Stimulated activated CD8-positive, alpha-beta memory T cell treated with anti-CD3 and anti-CD28 coated beads, Interleukin-4, amount 100 ng/mL, for 1 hour (primary cell): ENCODE results near the gene PCDHAC1.
"Not testable (repeated sequence)": the region's sequence is repeated elsewhere in the genome, so short reads cannot be mapped to it uniquely, and the experiment has no call there.

Experiments used
- DNase-seq, 2 donors: peaks; one replicate each; pipeline ENCODE4 v3.0.0-alpha.2; 2020; ENCODE audit warnings: low read depth in 2 of 2, low spot score in 1 of 2

The PCDHAC1 gene, protein sequence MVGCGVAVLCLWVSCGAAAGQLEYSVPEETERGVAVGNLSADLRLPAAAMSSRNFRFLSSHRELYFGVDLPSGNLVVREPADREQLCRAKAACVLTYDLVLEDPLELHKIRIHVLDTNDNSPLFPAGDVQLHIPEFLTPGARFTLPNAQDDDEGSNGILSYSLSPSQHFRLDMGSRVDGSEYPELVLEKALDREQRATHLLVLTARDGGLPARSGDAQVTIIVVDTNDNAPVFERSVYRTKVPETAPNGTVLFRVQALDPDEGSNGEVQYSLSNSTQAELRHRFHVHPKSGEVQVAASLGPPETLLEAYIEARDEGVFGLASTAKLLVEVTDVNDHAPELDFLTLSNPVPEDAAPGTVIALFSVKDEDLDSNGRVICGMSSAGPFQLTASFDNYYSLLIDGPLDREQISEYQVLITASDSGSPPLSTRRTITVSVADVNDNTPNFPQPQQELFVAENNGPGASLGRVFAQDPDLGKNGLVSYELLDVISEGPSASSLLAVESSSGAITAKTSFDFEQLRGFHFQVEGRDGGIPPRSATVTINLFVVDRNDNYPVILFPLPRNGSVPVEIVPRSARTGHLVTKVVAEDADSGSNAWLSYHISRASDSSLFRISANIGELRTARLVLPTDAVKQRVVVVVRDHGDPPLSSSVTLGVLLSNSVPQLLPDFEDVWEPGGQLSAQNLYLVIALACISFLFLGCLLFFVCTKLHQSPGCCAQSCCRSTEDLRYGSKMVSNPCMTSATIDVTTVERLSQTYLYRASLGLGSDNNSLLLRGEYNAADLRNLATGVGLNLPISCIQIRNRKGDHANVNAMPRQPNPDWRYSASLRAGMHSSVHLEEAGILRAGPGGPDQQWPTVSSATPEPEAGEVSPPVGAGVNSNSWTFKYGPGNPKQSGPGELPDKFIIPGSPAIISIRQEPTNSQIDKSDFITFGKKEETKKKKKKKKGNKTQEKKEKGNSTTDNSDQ

DNA sequence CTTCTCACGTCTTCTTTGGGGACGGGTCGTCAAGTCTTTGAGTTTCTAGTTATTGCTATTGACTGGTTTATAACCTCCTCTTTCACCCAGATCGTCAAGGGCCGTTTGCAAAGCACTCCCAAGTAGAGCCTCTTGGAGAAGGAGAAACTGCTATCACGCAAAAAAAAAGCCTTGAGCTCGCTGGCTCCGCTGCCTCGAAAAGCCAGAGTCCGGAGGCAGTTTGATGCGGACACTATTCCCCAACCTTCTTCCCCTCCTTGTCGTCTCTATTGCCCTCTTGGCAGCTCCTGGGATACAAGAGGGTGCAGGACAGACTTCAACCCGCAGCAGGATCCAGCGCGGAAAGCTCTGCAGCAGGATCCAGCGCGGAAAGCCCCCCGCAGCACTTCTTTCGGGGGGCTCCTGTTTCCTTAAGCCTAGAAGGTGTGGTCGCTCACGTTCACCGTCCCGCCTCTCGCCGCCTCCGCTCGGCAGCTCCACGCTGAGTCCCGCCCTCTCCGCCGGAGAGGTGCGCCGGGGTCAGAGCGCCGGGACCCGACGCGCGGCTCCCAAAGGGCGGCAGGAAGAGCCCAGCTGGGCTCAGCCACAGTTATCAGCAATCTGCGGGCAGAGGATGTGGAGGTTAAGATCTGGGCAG is at the start of gene PCDHAC1:
TSS of gene PCDHAC1 (plus strand) at position 494 of the 637 bp plus-strand sequence. CDS start 594 bp downstream, outside the sequence.
- DNase-seq, result no peak

DNA sequence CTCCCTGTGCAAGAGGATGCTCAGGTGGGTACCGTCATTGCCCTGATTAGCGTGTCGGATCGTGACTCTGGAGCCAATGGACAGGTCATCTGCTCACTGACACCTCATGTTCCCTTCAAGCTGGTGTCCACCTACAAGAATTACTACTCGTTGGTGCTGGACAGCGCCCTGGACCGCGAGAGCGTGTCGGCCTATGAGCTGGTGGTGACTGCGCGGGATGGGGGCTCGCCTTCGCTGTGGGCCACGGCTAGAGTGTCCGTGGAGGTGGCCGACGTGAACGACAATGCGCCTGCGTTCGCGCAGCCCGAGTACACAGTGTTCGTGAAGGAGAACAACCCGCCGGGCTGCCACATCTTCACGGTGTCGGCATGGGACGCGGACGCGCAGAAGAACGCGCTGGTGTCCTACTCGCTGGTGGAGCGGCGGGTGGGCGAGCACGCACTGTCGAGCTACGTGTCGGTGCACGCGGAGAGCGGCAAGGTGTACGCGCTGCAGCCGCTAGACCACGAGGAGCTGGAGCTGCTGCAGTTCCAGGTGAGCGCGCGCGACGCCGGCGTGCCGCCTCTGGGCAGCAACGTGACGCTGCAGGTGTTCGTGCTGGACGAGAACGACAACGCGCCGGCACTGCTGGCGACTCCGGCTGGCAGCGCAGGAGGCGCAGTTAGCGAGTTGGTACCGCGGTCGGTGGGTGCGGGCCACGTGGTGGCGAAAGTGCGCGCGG is 49.4 kb upstream of the PCDHAC1 start:
- DNase-seq, result not testable (repeated sequence)

- DNase-seq, result no peak
Measured at GRCh38 chr5:140877262-140877581, 48.9 kb upstream of the PCDHAC1 start.

- no peak for DNase-seq
Measured at GRCh38 chr5:140881889-140882590, 44.1 kb upstream of the PCDHAC1 start, which contains the start of gene PCDHA13. TSS of gene PCDHA13 (plus strand) at chr5:140882124. CDS start at chr5:140882269, 145 bp downstream.

- no peak for DNase-seq
Measured at GRCh38 chr5:140882591-140882899, 43.6 kb upstream of the PCDHAC1 start.

DNA sequence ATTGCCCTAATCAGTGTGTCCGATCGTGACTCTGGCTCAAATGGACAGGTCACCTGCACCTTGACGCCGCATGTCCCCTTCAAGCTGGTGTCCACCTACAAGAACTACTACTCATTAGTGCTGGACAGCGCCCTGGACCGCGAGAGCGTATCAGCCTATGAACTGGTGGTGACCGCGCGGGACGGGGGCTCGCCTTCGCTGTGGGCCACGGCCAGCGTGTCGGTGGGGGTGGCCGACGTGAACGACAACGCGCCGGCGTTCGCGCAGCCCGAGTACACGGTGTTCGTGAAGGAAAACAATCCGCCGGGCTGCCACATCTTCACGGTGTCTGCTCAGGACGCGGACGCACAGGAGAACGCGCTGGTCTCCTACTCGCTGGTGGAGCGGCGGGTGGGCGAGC is 42.7 kb upstream of the PCDHAC1 start:
- no peak for DNase-seq

GRCh38 chr5:140883927-140884697 is 42.0 kb upstream of the PCDHAC1 start:
- no peak for DNase-seq

GRCh38 chr5:140916325-140916724 is 9.8 kb upstream of the PCDHAC1 start:
- DNase-seq, result no peak

DNA sequence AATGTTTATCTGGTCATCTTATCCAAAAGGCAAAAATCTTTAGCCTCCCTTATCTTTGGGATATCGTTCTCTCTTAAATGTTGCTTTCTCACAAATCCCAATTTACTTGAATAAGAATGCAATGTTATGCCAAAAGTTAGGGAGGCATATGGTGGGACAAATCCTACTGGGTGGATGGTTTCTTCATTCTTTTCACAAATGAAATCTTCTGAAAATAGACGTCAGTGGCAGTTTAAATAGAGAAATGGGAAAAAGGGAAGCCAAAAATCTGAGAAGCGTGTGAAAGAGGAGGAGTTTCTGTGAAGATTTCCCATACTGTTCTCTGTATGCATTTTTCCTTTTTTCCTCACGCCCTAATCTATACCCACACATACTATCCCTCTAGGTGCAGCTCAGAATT is 2.5 kb upstream of the PCDHAC1 start:
- no peak for DNase-seq

GRCh38 chr5:140926443-140927227 is 536 bp downstream of the PCDHAC1 start:
- DNase-seq, result no peak

- no peak for DNase-seq
Measured at GRCh38 chr5:140927228-140927573, 1.1 kb downstream of the PCDHAC1 start.

GRCh38 chr5:140934964-140935606 is 9.0 kb downstream of the PCDHAC1 start:
- DNase-seq, result no peak

DNA sequence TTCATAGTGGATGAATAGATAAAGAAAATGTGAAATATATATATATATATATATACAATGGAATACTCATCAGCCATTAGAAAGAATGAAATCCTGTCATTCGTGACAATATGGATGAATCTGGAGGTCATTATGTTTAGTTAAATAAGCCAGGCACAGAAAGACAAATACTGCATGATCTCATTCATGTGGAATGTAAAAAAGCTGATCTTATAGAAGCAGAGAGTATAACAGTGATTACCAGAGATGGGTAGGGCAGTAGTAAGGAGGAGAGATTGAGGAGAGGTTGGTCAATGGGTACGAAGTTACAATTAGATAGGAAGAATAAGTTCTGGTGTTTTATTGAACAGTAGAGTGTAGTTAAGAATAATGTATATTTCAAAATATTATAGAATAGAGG is 20.5 kb downstream of the PCDHAC1 start:
- no peak for DNase-seq

GRCh38 chr5:140951636-140952035 is 25.5 kb downstream of the PCDHAC1 start:
- no peak for DNase-seq

DNA sequence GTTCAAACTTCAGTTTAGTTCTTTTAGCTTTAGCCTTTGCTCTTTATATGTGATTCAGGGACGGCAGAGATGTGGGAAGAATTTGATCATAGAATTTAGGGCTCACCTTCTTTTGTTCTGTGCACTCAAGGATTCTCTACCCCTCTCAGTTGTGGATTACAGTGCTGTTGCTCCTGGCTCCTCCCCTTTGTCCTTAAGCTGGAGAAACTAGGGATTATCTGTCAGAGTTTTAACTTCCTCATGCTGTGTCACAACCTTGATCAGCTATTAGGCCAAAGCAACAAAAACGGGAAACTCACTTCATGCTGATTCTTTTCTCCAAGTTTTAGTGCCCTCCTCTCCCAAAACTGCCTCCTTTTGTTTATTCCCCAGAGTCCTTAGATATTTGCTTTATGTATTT is 27.1 kb downstream of the PCDHAC1 start:
- DNase-seq, result no peak

GRCh38 chr5:140962190-140962589 is 36.1 kb downstream of the PCDHAC1 start:
- no peak for DNase-seq

DNA sequence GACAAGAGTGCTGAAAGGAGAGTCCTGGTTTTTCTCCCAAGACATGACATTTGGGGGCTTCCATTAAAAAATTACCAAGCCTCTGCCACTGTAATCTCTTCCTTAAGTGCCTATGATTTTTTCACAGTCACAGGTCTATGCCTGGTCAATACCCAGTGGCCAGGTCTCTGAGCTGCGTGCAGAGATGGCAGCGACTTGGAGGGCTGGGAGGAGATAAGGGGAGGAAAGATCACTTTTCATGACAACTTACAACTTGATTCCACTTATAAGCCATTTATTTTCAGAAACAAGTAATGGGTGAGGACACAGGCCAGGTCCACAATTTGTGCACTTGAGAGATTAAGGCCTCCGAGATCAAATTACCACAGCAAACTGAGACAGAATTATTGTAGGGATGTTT is 38.3 kb downstream of the PCDHAC1 start:
- no peak for DNase-seq

GRCh38 chr5:140965905-140966292 is 39.8 kb downstream of the PCDHAC1 start:
- DNase-seq, result no peak
